ENCODE data around the gene CDC42EP1.
A peak's percentile ranks its signal among the peaks of the same experiment; 100 is the strongest.
"Not testable (repeated sequence)": the region's sequence is repeated elsewhere in the genome, so short reads cannot be mapped to it uniquely, and the experiment has no call there.

CDC42EP1 gene

GRCh38 chr22:37588546-37589215 lies 28.4 kb downstream of the CDC42EP1 start:
- no peak for DNase-seq

- no peak for DNase-seq
Observed at GRCh38 chr22:37589636-37590035, 29.4 kb downstream of the CDC42EP1 start.

- DNase-seq = not testable (repeated sequence)
Observed at GRCh38 chr22:37591081-37591480, 30.8 kb downstream of the CDC42EP1 start.

GRCh38 chr22:37591823-37592404 lies 31.6 kb downstream of the CDC42EP1 start:
- no peak for DNase-seq

DNA sequence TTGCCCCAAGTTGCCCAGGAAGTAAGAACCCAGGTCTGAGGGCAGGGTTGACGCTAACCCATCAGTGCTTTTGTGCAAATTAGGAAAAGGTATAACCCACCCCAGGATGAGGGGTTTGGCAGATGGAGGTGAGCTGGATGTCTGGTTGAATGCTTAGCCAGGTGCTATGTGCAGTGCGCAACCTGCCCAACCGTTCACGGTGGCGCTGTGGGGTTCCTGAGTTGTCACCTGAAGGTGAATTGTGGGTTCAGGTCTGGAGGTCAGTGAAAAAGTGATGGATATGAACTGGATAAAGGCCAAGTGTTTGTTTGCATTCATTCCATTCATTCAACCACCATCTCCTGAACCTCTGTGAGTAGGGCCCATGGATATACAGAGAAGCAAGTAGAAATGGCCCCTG lies 34.0 kb downstream of the CDC42EP1 start:
- no peak for DNase-seq

- DNase-seq = no peak
Observed at GRCh38 chr22:37599153-37599552, 38.9 kb downstream of the CDC42EP1 start.

DNA sequence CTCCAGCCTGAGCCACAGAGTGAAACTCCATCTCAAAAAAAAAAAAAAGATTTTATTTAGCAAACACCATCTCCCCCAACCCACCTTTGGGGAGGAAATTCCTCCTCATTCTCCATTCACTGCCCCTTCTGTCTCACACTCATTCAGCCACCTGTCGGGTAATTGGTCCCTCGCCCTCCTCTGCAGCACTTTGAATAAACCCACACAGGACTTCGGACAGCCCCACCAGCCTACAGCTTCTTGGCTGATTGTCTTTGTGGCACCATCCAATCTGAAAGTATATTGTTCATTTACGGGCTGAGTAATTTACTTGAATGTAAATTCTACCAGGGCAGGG lies 40.9 kb downstream of the CDC42EP1 start:
- no peak for DNase-seq

- no peak for DNase-seq
Observed at GRCh38 chr22:37601540-37602442, 41.5 kb downstream of the CDC42EP1 start.

DNA sequence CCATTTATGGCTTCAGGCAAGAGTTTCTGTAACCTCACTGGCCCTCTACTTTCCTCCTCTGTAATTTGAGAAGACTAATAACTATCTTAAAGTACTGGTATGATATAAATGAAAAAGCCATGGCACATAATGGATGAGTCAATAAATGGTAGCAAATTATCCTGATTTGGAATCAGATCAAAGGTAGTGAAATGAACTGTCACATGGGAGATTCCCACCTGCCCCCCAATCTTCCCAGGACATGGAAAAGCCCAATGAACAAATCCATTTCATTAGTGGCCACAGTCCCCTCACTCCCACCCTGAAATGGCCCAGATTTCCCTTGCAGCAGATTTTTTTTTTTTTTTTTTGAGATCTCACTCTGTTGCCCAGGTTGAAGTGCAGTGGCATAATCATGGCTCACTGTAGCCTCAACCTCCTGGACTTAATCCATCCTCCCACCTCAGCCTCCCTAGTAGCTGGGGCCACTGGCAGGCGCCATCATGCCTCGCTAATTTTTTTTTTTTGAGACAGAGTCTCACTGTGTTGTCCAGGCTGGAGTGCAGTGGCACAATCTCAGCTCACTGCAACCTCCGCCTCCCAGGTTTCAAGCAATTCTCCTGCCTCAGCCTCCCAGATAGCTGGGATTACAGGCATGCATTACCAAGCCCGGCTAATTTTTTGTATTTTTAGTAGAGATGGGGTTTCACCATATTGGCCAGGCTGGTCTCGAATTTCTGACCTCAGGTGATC lies 42.4 kb downstream of the CDC42EP1 start:
- not testable (repeated sequence) for DNase-seq

DNA sequence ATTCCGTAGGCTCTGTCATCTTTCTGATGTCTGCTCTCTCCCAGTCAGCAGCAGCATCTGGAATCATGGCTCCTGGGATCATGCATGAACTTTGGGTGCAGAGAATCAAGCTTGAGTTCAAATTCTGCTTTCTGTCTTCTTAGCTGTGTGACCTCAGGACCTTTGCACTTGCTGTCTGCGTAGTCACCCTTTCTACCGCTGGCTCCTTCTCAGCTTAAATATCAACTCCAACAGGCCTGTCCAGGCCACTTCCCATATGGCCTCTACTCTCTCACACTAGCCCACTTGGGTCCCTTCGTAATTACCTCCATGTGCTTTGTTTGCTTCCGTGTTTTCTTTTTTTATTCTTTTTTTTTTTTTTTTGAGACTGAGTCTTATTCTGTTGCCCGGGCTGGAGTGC lies 43.8 kb downstream of the CDC42EP1 start:
- no peak for DNase-seq

DNA sequence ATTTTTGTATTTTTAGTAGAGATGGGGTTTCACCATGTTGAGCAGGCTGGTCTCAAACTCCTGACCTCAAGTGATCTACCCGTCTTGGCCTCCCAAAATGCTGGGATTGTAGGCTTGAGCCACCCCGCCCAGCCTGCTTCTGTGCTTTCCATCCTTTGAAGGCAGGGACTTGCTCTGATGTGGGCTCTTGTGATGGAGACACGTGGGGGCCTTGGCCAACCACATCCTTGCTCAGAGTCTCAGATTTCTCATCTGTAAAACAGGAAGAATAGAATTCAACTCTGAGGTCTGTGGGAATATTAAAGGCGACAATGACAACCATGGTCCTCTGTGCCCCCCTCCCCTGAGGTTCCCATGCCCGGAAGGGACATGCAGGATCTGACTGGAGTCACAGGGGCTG lies 44.6 kb downstream of the CDC42EP1 start:
- DNase-seq = peak; percentile 57

- peak; percentile 95 for DNase-seq
Observed at GRCh38 chr22:37607010-37607934, 47.0 kb downstream of the CDC42EP1 start.

DNA sequence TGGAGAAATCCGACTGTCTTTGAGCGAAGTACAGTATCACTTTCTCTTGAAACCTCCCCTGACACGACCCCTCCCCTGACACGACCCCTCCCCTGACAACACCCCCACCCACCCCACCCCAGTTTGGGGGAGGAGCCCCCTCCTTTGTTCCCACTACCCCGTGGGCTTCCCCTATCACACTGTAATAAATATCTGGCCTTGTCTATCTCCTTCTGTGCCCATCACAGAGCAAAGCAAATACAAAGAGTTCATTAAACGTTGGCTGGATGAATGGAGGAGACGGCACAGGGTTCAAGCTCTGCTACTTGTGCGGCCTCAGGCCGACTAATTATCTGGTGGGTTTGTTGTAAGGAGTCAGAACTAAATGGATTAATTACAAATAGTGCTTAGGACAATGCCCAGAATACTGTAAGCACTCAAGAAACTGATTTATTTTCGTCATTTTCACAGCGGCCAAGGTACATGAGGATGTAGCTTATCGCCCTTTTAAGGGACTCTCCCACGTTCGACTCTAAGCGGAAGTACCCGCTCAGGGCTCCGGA lies 47.7 kb downstream of the CDC42EP1 start:
- DNase-seq = no peak

- peak; percentile 97 for DNase-seq
Observed at GRCh38 chr22:37608477-37609239, 48.4 kb downstream of the CDC42EP1 start, which contains the start of gene GGA1. GGA1 (plus strand) TSS chr22:37608834; CDS start chr22:37608861, 27 bp downstream.

GRCh38 chr22:37609240-37610152 lies 49.2 kb downstream of the CDC42EP1 start:
- DNase-seq = peak; percentile 23

DNA sequence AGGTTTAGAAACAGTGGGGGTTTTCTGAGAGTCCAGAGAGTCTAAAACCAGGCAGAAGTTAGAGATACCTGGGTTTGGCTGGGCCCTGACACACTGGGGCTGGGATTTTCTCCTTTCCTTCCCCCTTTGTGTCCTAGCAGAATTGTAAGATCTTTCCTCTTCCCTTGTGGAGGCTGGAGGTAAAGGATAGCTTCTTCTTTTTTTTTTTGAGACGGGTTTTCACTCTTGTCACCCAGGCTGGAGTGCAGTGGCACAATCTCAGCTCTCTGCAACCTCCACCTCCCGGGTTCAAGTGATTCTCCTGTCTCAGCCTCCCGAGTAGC lies 49.8 kb downstream of the CDC42EP1 start:
- not testable (repeated sequence) for DNase-seq

GRCh38 chr22:37610480-37611129 lies 50.3 kb downstream of the CDC42EP1 start:
- DNase-seq = no peak

- DNase-seq = no peak
Observed at GRCh38 chr22:37611207-37611606, 50.9 kb downstream of the CDC42EP1 start.

Data from activated CD4-positive, alpha-beta T cell treated with anti-CD3 and anti-CD28 coated beads, Interleukin-2, Interleukin-6, amounts not matched to agents 100 ng/mL and 50 ng/mL, durations not matched to agents 16 hours and 8 hours (primary cell).